ENCODE data around the gene NXF3. TPM values are rescaled to one million over a fixed set of nuclear protein-coding genes. Genes with fewer than 3 reads are reported as not detected.

NXF3 gene
- total RNA-seq, 1 experiment from 2014 or later = not detected

DNA sequence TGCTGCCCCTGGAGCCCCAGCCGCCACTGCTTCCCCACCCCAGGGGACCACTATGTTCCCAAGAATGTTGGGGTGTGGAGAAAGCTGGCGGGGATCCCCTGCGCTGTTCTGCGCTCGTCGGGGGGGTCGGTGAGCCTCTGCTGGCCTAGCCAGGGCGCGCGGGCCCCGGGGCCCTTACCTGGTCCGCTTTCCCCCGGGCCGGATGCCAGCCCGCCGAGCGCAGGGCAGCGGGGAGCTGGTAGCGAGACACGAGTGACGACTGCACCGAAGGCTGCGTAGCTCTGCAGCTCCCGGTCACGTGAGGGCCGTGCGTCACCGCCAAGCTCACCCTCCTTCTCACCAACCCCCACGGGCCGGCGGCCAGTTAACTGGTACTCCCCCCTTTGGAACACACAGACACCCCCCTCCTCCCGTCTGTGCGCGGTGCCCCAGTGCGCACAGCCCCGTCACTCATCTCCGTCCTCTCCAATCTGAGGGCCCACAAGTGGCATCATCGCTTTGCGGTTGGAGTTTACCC is 29.0 kb downstream of the NXF3 start, which contains the start of gene BEX1:
Gene BEX1 (minus strand): TSS at position 254 of the 517 bp plus-strand sequence. CDS start 897 bp downstream, outside the sequence.
- Mint-ChIP-seq H3K4me3 (ENCODE audit: low read depth, unreplicated experiment) (peak within 1 kb of the TSS; percentile 72), H3K27ac (ENCODE audit: unreplicated experiment) (no peak within 1 kb of the TSS), H3K27me3 (ENCODE audit: unreplicated experiment) (peaks cover 28% of the 10 kb centered on the region), H3K4me1 (ENCODE audit: low read depth, unreplicated experiment) (no peaks in the 10 kb centered on the region), H3K9me3 (ENCODE audit: low read depth, unreplicated experiment) (peaks cover 2% of the 10 kb centered on the region), H3K36me3 (ENCODE audit: insufficient read depth, unreplicated experiment) (no peaks in the 10 kb centered on the region)
- no TSS peak for BruUV-seq (replicated peaks)
- TF ChIP-seq, protein P1, sequence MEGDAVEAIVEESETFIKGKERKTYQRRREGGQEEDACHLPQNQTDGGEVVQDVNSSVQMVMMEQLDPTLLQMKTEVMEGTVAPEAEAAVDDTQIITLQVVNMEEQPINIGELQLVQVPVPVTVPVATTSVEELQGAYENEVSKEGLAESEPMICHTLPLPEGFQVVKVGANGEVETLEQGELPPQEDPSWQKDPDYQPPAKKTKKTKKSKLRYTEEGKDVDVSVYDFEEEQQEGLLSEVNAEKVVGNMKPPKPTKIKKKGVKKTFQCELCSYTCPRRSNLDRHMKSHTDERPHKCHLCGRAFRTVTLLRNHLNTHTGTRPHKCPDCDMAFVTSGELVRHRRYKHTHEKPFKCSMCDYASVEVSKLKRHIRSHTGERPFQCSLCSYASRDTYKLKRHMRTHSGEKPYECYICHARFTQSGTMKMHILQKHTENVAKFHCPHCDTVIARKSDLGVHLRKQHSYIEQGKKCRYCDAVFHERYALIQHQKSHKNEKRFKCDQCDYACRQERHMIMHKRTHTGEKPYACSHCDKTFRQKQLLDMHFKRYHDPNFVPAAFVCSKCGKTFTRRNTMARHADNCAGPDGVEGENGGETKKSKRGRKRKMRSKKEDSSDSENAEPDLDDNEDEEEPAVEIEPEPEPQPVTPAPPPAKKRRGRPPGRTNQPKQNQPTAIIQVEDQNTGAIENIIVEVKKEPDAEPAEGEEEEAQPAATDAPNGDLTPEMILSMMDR (IDR thresholded peaks at IDR 0.05; ENCODE audit: unreplicated experiment) = no peak
- intact Hi-C loops (cut with micrococcal nuclease; ENCODE audit: unreplicated experiment) = no loop called here
- peak; percentile 51 for DNase-seq
- CTCF ChIA-PET = interaction anchor here (0.9 kb wide), 1 partner anchor 88 kb away, joined by 5 read pairs; no protein-coding TSS in a partner anchor

DNA sequence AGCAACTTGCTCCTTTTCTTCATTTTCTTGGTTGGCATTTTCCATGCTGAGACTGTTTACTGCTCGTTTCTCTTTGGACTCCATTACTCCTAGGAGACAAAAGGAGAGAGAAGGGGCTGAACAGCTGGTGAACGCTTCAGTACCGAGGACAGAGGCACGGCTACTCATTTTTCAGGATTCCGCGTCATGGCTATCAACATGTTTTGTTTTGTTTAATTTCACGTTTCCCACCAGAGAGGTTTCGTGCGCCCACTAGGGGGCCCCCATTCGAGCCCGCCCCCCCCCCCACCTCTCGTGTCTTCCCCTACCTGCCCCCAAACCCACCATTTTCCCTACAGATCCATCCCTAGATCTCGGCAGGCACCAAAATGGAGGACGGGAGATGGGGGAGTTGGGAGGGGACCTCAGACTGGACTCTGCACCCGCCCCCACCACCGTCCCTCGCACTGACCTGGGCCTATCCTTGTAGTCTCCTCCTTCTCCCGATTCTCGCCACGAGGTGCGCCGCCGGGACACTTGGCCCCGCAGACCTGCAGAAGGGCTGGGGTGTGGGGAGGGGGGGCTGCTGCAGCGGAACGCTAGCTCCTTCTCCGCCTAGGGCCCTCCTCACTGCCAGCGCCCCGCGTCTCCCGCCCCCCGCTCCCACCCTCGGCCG is 29.6 kb downstream of the NXF3 start:
- CTCF ChIA-PET = interaction anchor here (0.9 kb wide), 1 partner anchor 89 kb away, joined by 5 read pairs; no protein-coding TSS in a partner anchor
- no TSS peak for BruUV-seq (replicated peaks)
- intact Hi-C loops (cut with micrococcal nuclease; ENCODE audit: unreplicated experiment) = no loop called here
- Mint-ChIP-seq H3K27ac (ENCODE audit: unreplicated experiment) (no peak overlapping the region), H3K36me3 (ENCODE audit: insufficient read depth, unreplicated experiment) (no peaks in the 10 kb centered on the region), H3K9me3 (ENCODE audit: low read depth, unreplicated experiment) (peaks cover 2% of the 10 kb centered on the region), H3K27me3 (ENCODE audit: unreplicated experiment) (peaks cover 30% of the 10 kb centered on the region), H3K4me3 (ENCODE audit: low read depth, unreplicated experiment) (peak overlapping the region; percentile 72), H3K4me1 (ENCODE audit: low read depth, unreplicated experiment) (no peaks in the 10 kb centered on the region)
- no peak for DNase-seq
- TF ChIP-seq, protein P1 (IDR thresholded peaks at IDR 0.05; ENCODE audit: unreplicated experiment) = no peak

- TF ChIP-seq, protein P1 (IDR thresholded peaks at IDR 0.05; ENCODE audit: unreplicated experiment) = no peak
- no TSS peak for BruUV-seq (replicated peaks)
- H3K36me3 Mint-ChIP-seq (ENCODE audit: insufficient read depth, unreplicated experiment) = no peaks in the 10 kb centered on the region
- peaks cover 2% of the 10 kb centered on the region for H3K9me3 Mint-ChIP-seq (ENCODE audit: low read depth, unreplicated experiment)
- no peak overlapping the region for H3K4me3 Mint-ChIP-seq (ENCODE audit: low read depth, unreplicated experiment)
- peaks cover 43% of the 10 kb centered on the region for H3K27me3 Mint-ChIP-seq (ENCODE audit: unreplicated experiment)
- no peak for DNase-seq
- peaks cover 16% of the 10 kb centered on the region for H3K4me1 Mint-ChIP-seq (ENCODE audit: low read depth, unreplicated experiment)
- intact Hi-C loops (cut with micrococcal nuclease; ENCODE audit: unreplicated experiment) = no loop called here
- CTCF ChIA-PET = no interaction called here
- no peak overlapping the region for H3K27ac Mint-ChIP-seq (ENCODE audit: unreplicated experiment)
Observed at GRCh38 chrX:103061486-103061885, 31.5 kb downstream of the NXF3 start.

- Mint-ChIP-seq H3K4me1 (ENCODE audit: low read depth, unreplicated experiment) (peaks cover 16% of the 10 kb centered on the region), H3K27ac (ENCODE audit: unreplicated experiment) (no peak overlapping the region), H3K4me3 (ENCODE audit: low read depth, unreplicated experiment) (no peak overlapping the region), H3K27me3 (ENCODE audit: unreplicated experiment) (peaks cover 34% of the 10 kb centered on the region), H3K36me3 (ENCODE audit: insufficient read depth, unreplicated experiment) (no peaks in the 10 kb centered on the region), H3K9me3 (ENCODE audit: low read depth, unreplicated experiment) (no peaks in the 10 kb centered on the region)
- DNase-seq = no peak
- BruUV-seq (replicated peaks) = no TSS peak
- intact Hi-C loops (cut with micrococcal nuclease; ENCODE audit: unreplicated experiment) = loop anchor here (5.0 kb wide), 1 partner anchor 100 kb away; no protein-coding TSS in a partner anchor
- TF ChIP-seq, protein P1 (IDR thresholded peaks at IDR 0.05; ENCODE audit: unreplicated experiment) = no peak
- CTCF ChIA-PET = no interaction called here
Observed at GRCh38 chrX:103056902-103057301, 36.0 kb downstream of the NXF3 start.

Measured in Calu3 (cell line).